ENCODE measurements around the gene SWT1.

GRCh38 chr1:185267301-185267700 is 110.3 kb downstream of the SWT1 start:
- TF ChIP-seq POLR2A (IDR thresholded peaks at IDR 0.05) (no peak), CTCF (IDR thresholded peaks at IDR 0.05) (no peak)
